ENCODE data around the gene ARHGEF2.

- TF ChIP-seq CTCF (IDR thresholded peaks at IDR 0.05; ENCODE audit: low read depth, low read length, poor library complexity, severe bottlenecking) (no peak), EZH2phosphoT487 (IDR thresholded peaks at IDR 0.05; ENCODE audit: borderline replicate concordance, low read length) (no peak)
These were observed 18.1 kb downstream of the ARHGEF2 start for GRCh38 chr1:155960081-155960745.
